Kidney (tissue), 14 donors: Measurements from ENCODE around the gene MLNR. TPM values are rescaled to one million over a fixed set of nuclear protein-coding genes. Genes with fewer than 3 reads are reported as not detected.

Source experiments
- DNase-seq, 5 donors: peaks; one replicate each; pipeline ENCODE4 v3.0.0-alpha.2; 2013 to 2020
- FAIRE-seq: peaks from 2 replicates; lab custom pipeline; 2012; peaks lifted over from hg19 to GRCh38; lab: Jason Lieb, UNC
- H3K27ac ChIP-seq, 2 donors: one replicate each; pipeline ENCODE4 v1.7.0; 2013; ENCODE audit warnings: low read depth in 2 of 2, low read length in 2 of 2, inconsistent platforms in 1 of 2
- H3K27me3 ChIP-seq: one replicate; pipeline ENCODE4 v1.7.1; 2013; ENCODE audit warnings: low read length, inconsistent platforms; ENCODE audit not compliant: control insufficient read depth, insufficient read depth
- H3K36me3 ChIP-seq, 3 donors: one replicate each; pipeline versions ENCODE4 v1.7.0 to v1.7.1; 2013; ENCODE audit warnings: low read length in 3 of 3, control low read depth in 1 of 3, inconsistent platforms in 1 of 3; ENCODE audit not compliant: insufficient read depth in 3 of 3, control insufficient read depth in 2 of 3
- H3K4me1 ChIP-seq, 3 donors: one replicate each; pipeline versions ENCODE4 v1.7.0 to v1.7.1; 2013; ENCODE audit warnings: low read length in 3 of 3, inconsistent platforms in 1 of 3, low read depth in 1 of 3; ENCODE audit not compliant: control insufficient read depth in 2 of 3, insufficient read depth in 2 of 3
- H3K4me3 ChIP-seq, 3 donors: one replicate each; pipeline versions ENCODE4 v1.7.0 to v1.8.1; 2013; ENCODE audit warnings: low read length in 3 of 3, control low read depth in 1 of 3, inconsistent platforms in 1 of 3
- H3K9ac ChIP-seq, 3 donors: one replicate each; pipeline versions ENCODE4 v1.7.0 to v1.7.1; 2013; ENCODE audit warnings: low read length in 3 of 3, control low read depth in 1 of 3, inconsistent platforms in 1 of 3
- H3K9me3 ChIP-seq, 3 donors: one replicate each; pipeline versions ENCODE4 v1.7.0 to v1.7.1; 2013; ENCODE audit warnings: low read length in 3 of 3, control low read depth in 1 of 3, inconsistent platforms in 1 of 3; ENCODE audit not compliant: control insufficient read depth in 2 of 3, insufficient read depth in 1 of 3
- CTCF ChIP-seq: IDR thresholded peaks from 3 replicates; pipeline ENCODE4 v1.5.1; 2012; ENCODE audit warnings: mild to moderate bottlenecking, moderate library complexity, borderline replicate concordance; ENCODE audit not compliant: insufficient read depth; ENCODE audit errors: extremely low read depth
- intact Hi-C: fragments of 100-400 bp; cut with DNase I; formaldehyde crosslinking; loops from one replicate; pipeline ENCODE4 v1.11.1; 2022
- polyA plus RNA-seq: library from polyadenylated mRNA; stranded (reverse); fragments of 350-450 nt; fragmentation: Illumina TruSeq; extraction: RNeasy Lipid Tissue Mini Kit (QIAGEN cat#74804); gene quantifications from one replicate; pipeline ENCODE4 v1.2.3, GENCODE V29; 2014; ENCODE audit warnings: low read depth, low replicate concordance; ENCODE audit not compliant: insufficient read depth
- total RNA-seq: library from RNA; stranded (reverse); fragmentation: NEBNext Ultra II Directional; extraction: Animal tissue kit (Norgen Biotek cat#: 25700); gene quantifications from one replicate; pipeline ENCODE4 v1.2.1, GENCODE V29; 2021
- donor health status: control.
- donor health status: control.
- donor health status: control.
- donor health status: control.
- donor health status: control.
- donor health status: DM: yes; HTN: yes; CAD: no.
- donor health status: Normal renal cell carcinoma (clear cell type).

MLNR gene
- total and polyA plus RNA-seq, 2 donors from 2014 or later: 0.28 TPM; not detected in 1

- Histone ChIP-seq H3K36me3 (peaks cover 0 to 15% (median 9%) of the 10 kb centered on the region in 3 donors), H3K9me3 (no peaks in the 10 kb centered on the region), H3K27ac (no peak overlapping the region), H3K27me3 (no peaks in the 10 kb centered on the region), H3K9ac (no peak overlapping the region), H3K4me1 (no peaks in the 10 kb centered on the region), H3K4me3 (no peak overlapping the region)
- intact Hi-C loops: no loop called here
- DNase-seq: no peak
- FAIRE-seq: no peak
- no peak for TF ChIP-seq CTCF
These were observed 45.7 kb downstream of the MLNR start for GRCh38 chr13:49265822-49266221.

GRCh38 chr13:49271264-49271663, 51.1 kb downstream of the MLNR start:
- DNase-seq: no peak
- H3K36me3 ChIP-seq: peaks cover 0 to 12% (median 6%) of the 10 kb centered on the region in 3 donors
- FAIRE-seq: no peak
- H3K27ac ChIP-seq: no peak overlapping the region
- no peak overlapping the region for H3K4me3 ChIP-seq
- no peak for TF ChIP-seq CTCF
- no peak overlapping the region for H3K9ac ChIP-seq
- no peaks in the 10 kb centered on the region for H3K27me3 ChIP-seq
- intact Hi-C loops: no loop called here
- no peaks in the 10 kb centered on the region for H3K4me1 ChIP-seq
- H3K9me3 ChIP-seq: no peaks in the 10 kb centered on the region

Other genes with a start within 250 kb of the MLNR start
- 67.8 TPM for gene FNDC3A, start 244.4 kb upstream of the MLNR start, total RNA-seq
- gene FNDC3A, start 244.4 kb upstream of the MLNR start, polyA plus RNA-seq: 12.5 TPM
- 8.3 TPM for gene CDADC1, start 27.6 kb downstream of the MLNR start, total RNA-seq
- gene CDADC1, start 27.6 kb downstream of the MLNR start, polyA plus RNA-seq: 12.2 TPM
- 16.0 TPM for gene CAB39L, start 223.7 kb downstream of the MLNR start, total RNA-seq
- gene CAB39L, start 223.7 kb downstream of the MLNR start, polyA plus RNA-seq: 11.0 TPM
- 15.1 TPM for gene SETDB2, start 223.9 kb downstream of the MLNR start, total RNA-seq
- 5.7 TPM for gene SETDB2, start 223.9 kb downstream of the MLNR start, polyA plus RNA-seq